ENCODE measurements around the gene LRMDA.
"Not testable (repeated sequence)": the region's sequence is repeated elsewhere in the genome, so short reads cannot be mapped to it uniquely, and the experiment has no call there.

Gene LRMDA

GRCh38 chr10:76115471-76116155 is 684.2 kb downstream of the LRMDA start:
- peak; percentile 82 for DNase-seq

- no peak for DNase-seq
These were observed 685.1 kb downstream of the LRMDA start for GRCh38 chr10:76116523-76116922.

- DNase-seq = no peak
These were observed 686.5 kb downstream of the LRMDA start for GRCh38 chr10:76117949-76118348.

DNA sequence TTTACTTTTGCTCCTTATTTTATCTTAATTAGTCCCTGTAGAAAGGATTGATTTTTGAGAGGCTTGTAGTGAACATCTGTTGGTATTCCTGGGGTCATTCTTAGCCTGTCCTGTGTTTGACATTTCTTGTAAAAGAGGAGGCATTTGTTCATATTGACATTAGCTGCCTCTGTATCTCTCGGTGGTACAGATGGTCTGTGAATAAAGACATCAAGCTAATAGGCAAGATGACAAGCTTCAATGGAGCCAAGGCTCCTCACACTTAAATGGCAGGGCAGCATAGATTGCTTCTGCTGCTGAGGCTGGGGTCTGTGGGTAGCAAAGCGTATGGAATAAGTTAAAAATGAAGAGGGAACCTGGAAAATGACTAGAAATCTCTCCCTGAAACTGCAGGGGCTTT is 687.6 kb downstream of the LRMDA start:
- peak; percentile 64 for DNase-seq

DNA sequence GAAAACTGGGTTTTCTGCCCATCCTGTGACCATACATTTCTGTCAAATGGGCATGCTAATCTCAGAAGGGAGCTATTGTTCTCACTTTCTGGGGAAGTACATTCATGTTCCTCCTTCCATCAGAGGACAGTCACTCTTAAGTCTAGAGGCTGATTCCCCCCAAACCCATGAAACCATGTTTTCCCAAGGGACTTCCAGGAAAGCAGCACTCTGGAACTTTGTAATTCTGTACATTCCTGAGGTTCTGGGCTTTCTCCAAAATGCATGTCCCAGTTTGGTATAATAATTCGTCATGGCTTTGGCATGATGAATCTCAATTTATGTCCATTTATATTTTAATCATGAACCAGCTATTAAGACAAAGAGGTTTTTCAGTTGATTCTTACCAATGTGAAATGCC is 688.1 kb downstream of the LRMDA start:
- DNase-seq = no peak

DNA sequence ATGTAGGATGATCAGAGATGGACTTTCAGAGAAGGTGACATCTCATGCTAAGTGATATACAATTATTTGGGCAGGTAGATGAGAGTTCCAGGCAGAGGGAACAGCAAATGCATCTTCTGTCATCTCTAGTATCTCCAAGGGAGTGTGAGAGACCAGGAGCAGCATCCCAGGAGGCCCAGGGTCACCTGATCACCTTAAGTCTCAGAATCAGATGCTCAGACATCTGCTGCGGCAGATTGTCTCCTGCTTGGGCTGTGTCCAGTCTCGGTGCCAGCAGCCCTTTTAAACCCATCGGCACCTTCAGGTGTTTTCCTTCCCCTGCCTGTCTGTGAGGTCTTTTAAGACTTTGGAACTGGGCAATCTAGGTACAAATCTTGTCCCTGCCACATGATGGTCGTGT is 690.6 kb downstream of the LRMDA start:
- DNase-seq = peak; percentile 18

GRCh38 chr10:76124280-76124679 is 692.9 kb downstream of the LRMDA start:
- peak; percentile 45 for DNase-seq

GRCh38 chr10:76125900-76126299 is 694.5 kb downstream of the LRMDA start:
- DNase-seq = no peak

DNA sequence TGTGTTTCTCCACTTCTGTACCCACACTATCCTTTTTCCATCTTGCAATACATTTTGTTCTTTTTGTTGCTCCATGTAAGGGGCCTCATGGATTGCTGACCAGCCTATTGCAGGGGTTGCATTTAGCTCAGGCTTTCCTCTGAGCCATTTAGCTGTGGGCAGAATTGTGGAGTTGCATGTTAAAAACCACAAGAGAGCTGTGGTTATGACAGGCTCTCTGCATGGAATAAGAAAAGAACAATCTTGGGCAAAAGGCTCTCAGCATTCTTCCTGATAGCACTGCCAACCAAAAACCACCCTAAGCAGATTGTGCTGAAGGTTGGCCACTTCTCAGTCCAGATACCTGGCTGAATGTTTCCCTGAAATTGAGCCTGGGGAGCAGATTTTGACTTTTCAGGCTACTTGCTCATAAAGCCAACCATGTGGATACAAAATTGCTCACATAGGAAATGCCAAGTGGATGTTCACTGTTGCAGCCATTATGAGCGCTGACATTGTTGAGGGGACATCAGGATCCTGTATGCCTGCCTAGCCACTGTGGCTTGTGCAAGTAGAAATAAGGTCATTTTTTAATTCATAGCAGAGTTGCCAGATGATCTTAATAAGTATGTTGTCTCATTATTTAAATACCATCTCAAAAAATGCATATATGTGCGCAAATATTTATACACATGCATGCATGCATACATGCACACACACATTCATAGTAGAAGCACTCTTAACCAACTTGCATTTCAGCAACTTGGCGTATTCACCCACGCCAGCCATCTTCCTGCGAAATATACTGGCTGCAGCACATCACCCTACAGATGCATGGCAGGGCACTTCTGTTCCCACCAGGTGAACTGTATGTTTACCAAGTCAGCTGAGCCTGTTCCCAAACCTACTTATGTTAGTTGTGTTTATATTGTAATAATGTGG is 695.4 kb downstream of the LRMDA start:
- peak; percentile 64 for DNase-seq

- no peak for DNase-seq
These were observed 696.7 kb downstream of the LRMDA start for GRCh38 chr10:76127984-76128589.

GRCh38 chr10:76129213-76129612 is 697.8 kb downstream of the LRMDA start:
- DNase-seq = no peak

DNA sequence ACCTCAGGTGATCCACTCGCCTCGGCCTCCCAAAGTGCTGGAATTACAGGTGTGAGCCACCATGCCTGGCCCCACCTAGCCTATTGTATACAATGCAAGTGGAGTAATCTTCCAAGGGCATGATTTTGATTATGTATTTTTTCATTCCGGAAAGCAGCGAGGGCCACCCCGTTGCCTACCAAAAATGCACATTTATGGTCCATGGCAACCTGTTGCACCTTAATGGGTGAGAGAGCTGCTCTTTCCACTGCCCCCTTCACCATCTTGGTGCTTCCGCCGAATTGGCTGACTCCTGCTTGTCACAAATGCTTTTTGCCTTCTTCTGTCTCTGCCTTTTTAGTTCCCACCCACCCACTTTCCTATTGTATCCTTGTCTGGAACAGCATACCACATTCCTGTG is 699.5 kb downstream of the LRMDA start:
- no peak for DNase-seq

GRCh38 chr10:76133597-76134255 is 702.3 kb downstream of the LRMDA start:
- peak; percentile 94 for DNase-seq

- DNase-seq = peak; percentile 19
These were observed 705.5 kb downstream of the LRMDA start for GRCh38 chr10:76136961-76137360.

DNA sequence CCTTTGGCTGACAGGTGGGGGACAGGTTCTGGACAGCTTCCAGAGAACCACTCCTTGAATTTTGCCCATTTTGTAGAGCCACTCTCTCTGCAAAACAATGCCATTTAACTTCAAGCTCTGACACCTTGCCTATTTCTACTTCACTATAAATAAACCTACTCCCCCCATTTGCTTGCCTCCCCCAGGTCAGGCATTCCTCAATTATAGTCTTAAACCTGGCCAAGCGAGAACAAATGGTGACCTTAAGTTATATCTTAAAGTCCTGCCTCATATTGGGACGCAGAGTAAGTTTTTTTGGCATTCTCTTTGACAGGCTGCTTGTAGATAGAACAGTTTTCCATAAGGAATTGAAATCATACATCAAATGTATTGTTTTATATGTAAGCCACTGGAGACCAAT is 706.9 kb downstream of the LRMDA start:
- DNase-seq = peak; percentile 33

- DNase-seq = no peak
These were observed 707.5 kb downstream of the LRMDA start for GRCh38 chr10:76138906-76139305.

DNA sequence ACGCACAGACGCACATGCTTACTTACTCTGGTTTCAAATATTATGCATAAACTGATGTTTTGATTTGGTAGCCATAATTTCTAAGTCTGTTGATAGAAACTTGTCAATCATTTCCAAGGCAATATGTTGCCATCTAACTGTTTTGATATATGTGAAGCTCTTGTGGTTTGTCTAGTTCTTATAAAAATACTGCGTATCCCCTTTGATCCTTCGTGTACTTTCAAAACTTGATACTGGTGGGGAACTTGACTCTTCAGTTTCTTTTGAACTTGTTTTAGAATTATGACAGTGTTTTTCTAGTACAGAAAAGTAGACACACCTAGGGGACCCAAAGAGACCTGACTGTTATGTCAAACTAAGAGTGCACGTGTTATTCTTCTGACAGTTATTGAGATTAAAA is 708.0 kb downstream of the LRMDA start:
- no peak for DNase-seq

GRCh38 chr10:76141376-76141775 is 710.0 kb downstream of the LRMDA start:
- DNase-seq = peak; percentile 84

DNA sequence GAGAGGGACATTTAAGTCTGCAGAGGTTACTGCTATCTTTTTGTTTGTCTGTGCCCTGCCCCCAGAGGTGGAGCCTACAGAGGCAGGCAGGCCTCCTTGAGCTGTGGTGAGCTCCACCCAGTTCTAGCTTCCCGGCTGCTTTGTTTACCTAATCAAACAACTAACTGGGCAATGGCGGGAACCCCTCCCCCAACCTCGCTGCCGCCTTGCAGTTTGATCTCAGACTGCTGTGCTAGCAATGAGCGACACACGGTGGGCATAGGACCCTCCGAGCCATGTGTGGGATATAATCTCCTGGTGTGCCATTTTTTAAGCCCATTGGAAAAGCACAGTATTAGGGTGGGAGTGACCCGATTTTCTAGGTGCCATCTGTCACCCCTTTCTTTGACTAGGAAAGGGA is 716.8 kb downstream of the LRMDA start:
- DNase-seq = not testable (repeated sequence)

GRCh38 chr10:76149182-76149581 is 717.8 kb downstream of the LRMDA start:
- no peak for DNase-seq

DNA sequence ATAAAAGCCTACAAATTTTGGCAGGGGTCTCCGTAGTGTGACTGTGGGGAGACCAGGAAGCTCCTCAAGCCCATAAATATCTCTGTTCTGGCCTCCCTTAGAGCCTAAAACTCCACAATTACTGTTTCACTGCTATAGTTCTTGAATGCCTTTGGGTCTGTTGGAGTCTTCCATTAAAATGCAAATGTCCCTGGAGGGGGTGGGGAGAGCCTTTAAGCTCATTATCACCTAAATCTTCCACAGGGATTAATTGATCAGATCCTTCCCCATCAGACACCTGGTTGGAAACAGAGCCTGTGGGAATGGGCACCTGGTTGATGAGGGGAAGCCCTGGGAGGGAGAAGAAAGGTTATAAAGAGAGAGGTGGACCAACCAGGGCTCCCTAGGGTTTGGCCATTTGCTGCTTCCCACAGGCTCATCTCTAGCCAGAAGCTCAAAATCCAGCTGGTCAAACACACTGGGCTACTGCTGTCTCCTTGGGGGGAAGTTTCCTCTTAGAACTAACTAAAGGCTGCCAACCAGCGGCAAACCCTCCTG is 718.2 kb downstream of the LRMDA start:
- peak; percentile 81 for DNase-seq

DNA sequence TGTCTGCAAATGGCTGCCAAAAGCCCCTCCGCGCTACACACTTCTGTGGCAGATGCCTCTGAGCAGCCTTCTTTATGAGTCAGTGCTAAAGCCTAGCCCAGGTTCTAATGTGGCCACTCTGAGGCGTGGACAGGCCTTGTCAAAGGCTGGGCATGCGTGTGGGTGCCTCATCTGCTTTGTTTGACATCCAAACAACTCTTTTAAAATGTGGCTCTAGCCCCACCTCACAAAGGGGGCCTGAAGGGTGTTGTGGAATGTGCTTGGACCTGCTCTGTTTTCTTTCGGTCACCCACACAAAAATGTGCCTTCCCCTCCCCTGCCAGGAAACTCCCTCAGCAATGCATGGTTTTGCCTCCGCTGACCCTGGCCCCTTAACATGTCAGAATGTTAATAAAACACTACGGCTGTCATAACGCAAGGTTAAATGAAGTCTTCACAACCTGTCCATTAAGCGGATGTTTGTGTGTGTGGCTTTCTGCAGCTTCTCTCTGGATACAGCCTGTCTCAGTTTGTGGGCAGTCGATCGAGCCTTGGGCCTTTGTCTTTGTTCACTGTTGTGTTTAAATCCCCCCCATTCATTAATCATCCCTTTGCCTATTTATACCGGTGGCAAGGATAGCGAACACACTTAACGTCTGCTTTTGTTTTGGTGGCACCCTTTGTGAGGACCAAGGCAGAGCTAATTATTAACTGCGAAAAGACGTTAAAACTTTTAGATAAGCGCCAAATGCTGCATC is 718.9 kb downstream of the LRMDA start:
- DNase-seq = peak; percentile 80
